Measurements from ENCODE around the gene MTA1. TPM values are rescaled to one million over a fixed set of nuclear protein-coding genes. Genes with fewer than 3 reads are reported as not detected.

The MTA1 gene
- polyA plus RNA-seq, 1 donor: 117 TPM

- DNase-seq: no peak
These were observed 78.2 kb downstream of the MTA1 start for GRCh38 chr14:105497671-105498429.

GRCh38 chr14:105498430-105499255 is 79.0 kb downstream of the MTA1 start:
- no peak for DNase-seq

- no peak for DNase-seq
These were observed 79.8 kb downstream of the MTA1 start for GRCh38 chr14:105499256-105500035.

- no peak for DNase-seq
These were observed 80.6 kb downstream of the MTA1 start for GRCh38 chr14:105500036-105500725.

GRCh38 chr14:105500726-105501101 is 81.1 kb downstream of the MTA1 start:
- DNase-seq: no peak

GRCh38 chr14:105501504-105502291 is 82.1 kb downstream of the MTA1 start:
- DNase-seq: no peak

- no peak for DNase-seq
These were observed 83.0 kb downstream of the MTA1 start for GRCh38 chr14:105502446-105503295.

- DNase-seq: no peak
These were observed 83.6 kb downstream of the MTA1 start for GRCh38 chr14:105503296-105503640.

GRCh38 chr14:105503935-105504692 is 84.5 kb downstream of the MTA1 start:
- no peak for DNase-seq

- no peak for DNase-seq
These were observed 85.5 kb downstream of the MTA1 start for GRCh38 chr14:105505101-105505500.

- no peak for DNase-seq
These were observed 87.6 kb downstream of the MTA1 start for GRCh38 chr14:105507247-105507646.

GRCh38 chr14:105508069-105508468 is 88.4 kb downstream of the MTA1 start:
- DNase-seq: no peak

GRCh38 chr14:105508601-105509000 is 89.0 kb downstream of the MTA1 start:
- DNase-seq: no peak

- no peak for DNase-seq
These were observed 97.5 kb downstream of the MTA1 start for GRCh38 chr14:105517096-105517495.

GRCh38 chr14:105519946-105520698 is 100.5 kb downstream of the MTA1 start:
- no peak for DNase-seq
